Left ventricle myocardium inferior (tissue), 1 donor: ENCODE results near the gene PAQR4. TPM values are rescaled to one million over a fixed set of nuclear protein-coding genes. Genes with fewer than 3 reads are reported as not detected.

Experiments used
- DNase-seq: peaks from one replicate; pipeline ENCODE4 v3.0.0-alpha.2; 2020
- H3K27ac ChIP-seq: fragments of 200-600 bp; replicated peaks from 2 replicates; pipeline ENCODE4 v1.8.0; 2021
- H3K27me3 ChIP-seq: fragments of 200-600 bp; 2 replicates; pipeline ENCODE4 v1.8.0; 2021; ENCODE audit warnings: low read depth
- H3K36me3 ChIP-seq: fragments of 200-600 bp; 2 replicates; pipeline ENCODE4 v1.8.0; 2021
- H3K4me1 ChIP-seq: fragments of 200-600 bp; 2 replicates; pipeline ENCODE4 v1.8.0; 2021
- H3K4me3 ChIP-seq: fragments of 200-600 bp; 2 replicates; pipeline ENCODE4 v1.8.0; 2021; ENCODE audit warnings: mild to moderate bottlenecking, moderate library complexity
- H3K9me3 ChIP-seq: fragments of 200-600 bp; replicated peaks from 2 replicates; pipeline ENCODE4 v1.8.0; 2021
- CTCF ChIP-seq: fragments of 200-600 bp; IDR thresholded peaks from 2 replicates; pipeline ENCODE4 v1.8.0; 2021; ENCODE audit warnings: antibody characterized with exemption, mild to moderate bottlenecking, borderline replicate concordance
- intact Hi-C: fragments of 100-400 bp; cut with micrococcal nuclease; formaldehyde crosslinking; loops from one replicate; pipeline ENCODE4 v1.11.0; 2022
- total RNA-seq: library from RNA; stranded (reverse); fragmentation: NEBNext Ultra II Directional; extraction: Animal tissue kit (Norgen Biotek cat#: 25700); gene quantifications from one replicate; pipeline ENCODE4 v1.2.1, GENCODE V29; 2021
- donor health status: DM: no; HTN: yes; CAD: no; lungs with severe emphysema.

Gene PAQR4
- total RNA-seq, 1 donor from 2014 or later, result 9.2 TPM

- Histone ChIP-seq H3K27me3 (peaks cover 43% of the 10 kb centered on the region), H3K4me3 (no peak overlapping the region), H3K36me3 (no peaks in the 10 kb centered on the region), H3K27ac (peak overlapping the region; percentile 93), H3K4me1 (peaks cover 34% of the 10 kb centered on the region), H3K9me3 (no peaks in the 10 kb centered on the region)
- no peak for TF ChIP-seq CTCF
- DNase-seq, result no peak
- intact Hi-C loops, result no loop called here
Observed at GRCh38 chr16:2986623-2987188, 17.6 kb downstream of the PAQR4 start.

- DNase-seq, result no peak
- H3K27me3 ChIP-seq, result peaks cover 43% of the 10 kb centered on the region
- H3K9me3 ChIP-seq, result no peaks in the 10 kb centered on the region
- no peak overlapping the region for H3K27ac ChIP-seq
- H3K4me1 ChIP-seq, result peaks cover 34% of the 10 kb centered on the region
- H3K36me3 ChIP-seq, result no peaks in the 10 kb centered on the region
- intact Hi-C loops, result no loop called here
- TF ChIP-seq CTCF, result no peak
- H3K4me3 ChIP-seq, result no peak overlapping the region
Observed at GRCh38 chr16:2987286-2987685, 18.1 kb downstream of the PAQR4 start.

GRCh38 chr16:2987833-2988232 lies 18.7 kb downstream of the PAQR4 start:
- intact Hi-C loops, result no loop called here
- no peak for DNase-seq
- Histone ChIP-seq H3K4me1 (peaks cover 34% of the 10 kb centered on the region), H3K4me3 (no peak overlapping the region), H3K27ac (no peak overlapping the region), H3K27me3 (peaks cover 43% of the 10 kb centered on the region), H3K36me3 (no peaks in the 10 kb centered on the region), H3K9me3 (no peaks in the 10 kb centered on the region)
- TF ChIP-seq CTCF, result no peak

- no peak for DNase-seq
- Histone ChIP-seq H3K27me3 (peaks cover 43% of the 10 kb centered on the region), H3K4me1 (peaks cover 29% of the 10 kb centered on the region), H3K27ac (no peak overlapping the region), H3K36me3 (no peaks in the 10 kb centered on the region), H3K9me3 (no peaks in the 10 kb centered on the region), H3K4me3 (no peak overlapping the region)
- intact Hi-C loops, result no loop called here
- no peak for TF ChIP-seq CTCF
Observed at GRCh38 chr16:2988590-2989099, 19.5 kb downstream of the PAQR4 start.

GRCh38 chr16:2990891-2991290 lies 21.7 kb downstream of the PAQR4 start:
- H3K4me1 ChIP-seq, result peaks cover 7% of the 10 kb centered on the region
- no peak for TF ChIP-seq CTCF
- no peaks in the 10 kb centered on the region for H3K36me3 ChIP-seq
- H3K9me3 ChIP-seq, result no peaks in the 10 kb centered on the region
- no peak overlapping the region for H3K27ac ChIP-seq
- intact Hi-C loops, result no loop called here
- H3K27me3 ChIP-seq, result peaks cover 48% of the 10 kb centered on the region
- no peak for DNase-seq
- H3K4me3 ChIP-seq, result no peak overlapping the region
